Suprapubic skin (tissue), 4 donors: Measurements from ENCODE around the gene GKN2. TPM values are rescaled to one million over a fixed set of nuclear protein-coding genes. Genes with fewer than 3 reads are reported as not detected.

ENCODE experiments used
- DNase-seq, 2 donors: peaks; one replicate each; pipeline ENCODE4 v3.0.0-alpha.2; 2019; ENCODE audit warnings: low spot score in 2 of 2
- H3K27ac ChIP-seq: fragments of 200-600 bp; sonication (generic); one replicate; pipeline ENCODE4 v1.5.1; 2019
- H3K27me3 ChIP-seq: fragments of 200-600 bp; sonication (generic); one replicate; pipeline ENCODE4 v1.5.1; 2019
- H3K36me3 ChIP-seq: fragments of 200-600 bp; sonication (generic); one replicate; pipeline ENCODE4 v1.5.1; 2019
- H3K4me1 ChIP-seq: fragments of 200-600 bp; sonication (generic); one replicate; pipeline ENCODE4 v1.5.1; 2019
- H3K4me3 ChIP-seq: fragments of 200-600 bp; sonication (generic); one replicate; pipeline ENCODE4 v1.5.1; 2019; ENCODE audit warnings: mild to moderate bottlenecking
- H3K9me3 ChIP-seq: fragments of 200-600 bp; sonication (generic); one replicate; pipeline ENCODE4 v1.5.1; 2019
- EP300 ChIP-seq: sonication (generic); formaldehyde crosslinking; IDR thresholded peaks from one replicate; pipeline ENCODE4 v1.6.1; 2017; ENCODE audit warnings: antibody characterized with exemption
- POLR2A ChIP-seq, 2 donors: fragments of 450-650 bp; IDR thresholded peaks; one replicate each; pipeline ENCODE4 v1.6.1; 2017; ENCODE audit warnings: antibody characterized with exemption in 2 of 2, mild to moderate bottlenecking in 2 of 2, moderate library complexity in 2 of 2
- POLR2AphosphoS5 ChIP-seq, 3 donors: sonication (generic); formaldehyde crosslinking; IDR thresholded peaks; one replicate each; pipeline ENCODE4 v1.6.1; 2017; ENCODE audit warnings: antibody characterized with exemption in 3 of 3
- WGBS: methylation state at CpG from one replicate; pipeline ENCODE4 v1.1.5; 2018; 5-methylcytosine and 5-hydroxymethylcytosine counted together
- total RNA-seq, 4 donors: library from RNA; depleted of rRNA; stranded (reverse); fragments of >200 nt; gene quantifications; one replicate each; pipeline ENCODE4 v1.1.0, GENCODE V29; 2016
- TF ChIP-seq, protein P1 (sequence below), 2 donors: fragments of 200-600 bp in 1 of 2; fragments of 450-650 bp in 1 of 2; sonication (generic) in 1 of 2; IDR thresholded peaks; one replicate each; pipeline ENCODE4 v1.5.1; 2016 to 2019; ENCODE audit warnings: antibody characterized with exemption in 2 of 2, mild to moderate bottlenecking in 1 of 2, moderate library complexity in 1 of 2

GKN2 gene
- total RNA-seq, 4 donors from 2014 or later = not detected

DNA sequence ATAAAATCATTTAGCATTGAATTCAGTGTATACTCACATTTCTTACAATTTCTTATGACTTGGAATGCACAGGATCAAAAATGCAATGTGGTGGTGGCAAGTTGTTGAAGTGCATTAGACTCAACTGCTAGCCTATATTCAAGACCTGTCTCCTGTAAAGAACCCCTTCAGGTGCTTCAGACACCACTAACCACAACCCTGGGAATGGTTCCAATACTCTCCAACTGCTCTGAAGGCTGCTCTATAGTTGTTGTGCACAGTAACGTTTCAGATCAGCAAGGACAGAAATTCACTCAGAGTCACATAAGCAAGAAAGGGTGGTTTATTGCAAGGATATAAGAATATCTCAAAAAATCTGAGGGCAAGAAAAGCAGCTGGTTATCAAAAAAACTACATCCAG is 28.3 kb upstream of the GKN2 start:
- H3K27me3 ChIP-seq = peaks cover 3% of the 10 kb centered on the region
- H3K27ac ChIP-seq = no peak overlapping the region
- H3K36me3 ChIP-seq = no peaks in the 10 kb centered on the region
- H3K9me3 ChIP-seq = no peaks in the 10 kb centered on the region
- DNase-seq = no peak
- H3K4me1 ChIP-seq = no peaks in the 10 kb centered on the region
- TF ChIP-seq EP300 (no peak), POLR2A (IDR thresholded peaks at IDR 0.05) (no peak), POLR2AphosphoS5 (IDR thresholded peaks at IDR 0.05) (no peak)
- TF ChIP-seq, protein P1, sequence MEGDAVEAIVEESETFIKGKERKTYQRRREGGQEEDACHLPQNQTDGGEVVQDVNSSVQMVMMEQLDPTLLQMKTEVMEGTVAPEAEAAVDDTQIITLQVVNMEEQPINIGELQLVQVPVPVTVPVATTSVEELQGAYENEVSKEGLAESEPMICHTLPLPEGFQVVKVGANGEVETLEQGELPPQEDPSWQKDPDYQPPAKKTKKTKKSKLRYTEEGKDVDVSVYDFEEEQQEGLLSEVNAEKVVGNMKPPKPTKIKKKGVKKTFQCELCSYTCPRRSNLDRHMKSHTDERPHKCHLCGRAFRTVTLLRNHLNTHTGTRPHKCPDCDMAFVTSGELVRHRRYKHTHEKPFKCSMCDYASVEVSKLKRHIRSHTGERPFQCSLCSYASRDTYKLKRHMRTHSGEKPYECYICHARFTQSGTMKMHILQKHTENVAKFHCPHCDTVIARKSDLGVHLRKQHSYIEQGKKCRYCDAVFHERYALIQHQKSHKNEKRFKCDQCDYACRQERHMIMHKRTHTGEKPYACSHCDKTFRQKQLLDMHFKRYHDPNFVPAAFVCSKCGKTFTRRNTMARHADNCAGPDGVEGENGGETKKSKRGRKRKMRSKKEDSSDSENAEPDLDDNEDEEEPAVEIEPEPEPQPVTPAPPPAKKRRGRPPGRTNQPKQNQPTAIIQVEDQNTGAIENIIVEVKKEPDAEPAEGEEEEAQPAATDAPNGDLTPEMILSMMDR (IDR thresholded peaks at IDR 0.05) = no peak
- 74% methylated on average over 1 of the region's 1 CpG for WGBS
- no peak overlapping the region for H3K4me3 ChIP-seq

DNA sequence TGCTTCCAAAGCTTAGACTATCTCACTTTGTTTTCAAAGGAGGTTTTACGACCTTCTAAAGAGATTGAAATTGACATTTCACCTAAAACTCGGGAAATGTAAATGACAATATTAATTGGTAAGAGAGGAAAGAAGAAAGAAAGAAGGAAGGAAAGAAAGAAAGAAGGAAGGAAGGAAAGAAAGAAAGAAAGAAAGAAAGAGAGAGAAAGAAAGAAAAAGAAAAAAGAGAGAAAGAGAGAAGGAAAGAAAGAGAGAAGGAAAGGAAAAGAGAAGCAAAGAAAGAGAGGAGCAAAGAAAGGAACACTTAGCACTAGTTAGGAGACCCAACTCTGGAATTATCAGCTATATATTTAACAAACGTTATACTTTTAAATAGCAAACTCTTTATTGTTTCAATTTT is 25.4 kb upstream of the GKN2 start:
- WGBS = 82% methylated on average over 3 of the region's 3 CpGs
- peaks cover 3% of the 10 kb centered on the region for H3K27me3 ChIP-seq
- no peak for DNase-seq
- H3K4me3 ChIP-seq = no peak overlapping the region
- no peaks in the 10 kb centered on the region for H3K36me3 ChIP-seq
- no peak overlapping the region for H3K27ac ChIP-seq
- H3K4me1 ChIP-seq = no peaks in the 10 kb centered on the region
- no peak for TF ChIP-seq EP300
- TF ChIP-seq POLR2A (IDR thresholded peaks at IDR 0.05) = no peak
- no peak for TF ChIP-seq POLR2AphosphoS5 (IDR thresholded peaks at IDR 0.05)
- H3K9me3 ChIP-seq = no peaks in the 10 kb centered on the region

DNA sequence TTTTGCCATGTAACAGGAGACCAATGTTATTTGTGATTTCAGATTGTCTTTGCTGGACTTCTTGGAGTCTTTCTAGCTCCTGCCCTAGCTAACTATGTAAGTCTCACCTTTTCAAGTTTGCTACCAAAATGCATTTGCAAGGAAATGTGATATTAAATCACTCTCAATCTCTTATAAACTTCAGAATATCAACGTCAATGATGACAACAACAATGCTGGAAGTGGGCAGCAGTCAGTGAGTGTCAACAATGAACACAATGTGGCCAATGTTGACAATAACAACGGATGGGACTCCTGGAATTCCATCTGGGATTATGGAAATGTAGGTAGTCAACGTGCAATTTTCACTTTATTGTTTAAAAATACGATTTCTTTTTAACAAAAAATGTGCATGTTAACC is 24.8 kb upstream of the GKN2 start:
- no peak for DNase-seq
- TF ChIP-seq POLR2A (IDR thresholded peaks at IDR 0.05) (no peak), POLR2AphosphoS5 (IDR thresholded peaks at IDR 0.05) (no peak), EP300 (no peak)
- TF ChIP-seq, protein P1 (IDR thresholded peaks at IDR 0.05) = no peak
- Histone ChIP-seq H3K4me1 (no peaks in the 10 kb centered on the region), H3K27ac (no peak overlapping the region), H3K27me3 (peaks cover 3% of the 10 kb centered on the region), H3K4me3 (no peak overlapping the region), H3K36me3 (no peaks in the 10 kb centered on the region), H3K9me3 (no peaks in the 10 kb centered on the region)
- WGBS = 86% methylated on average over 4 of the region's 4 CpGs

DNA sequence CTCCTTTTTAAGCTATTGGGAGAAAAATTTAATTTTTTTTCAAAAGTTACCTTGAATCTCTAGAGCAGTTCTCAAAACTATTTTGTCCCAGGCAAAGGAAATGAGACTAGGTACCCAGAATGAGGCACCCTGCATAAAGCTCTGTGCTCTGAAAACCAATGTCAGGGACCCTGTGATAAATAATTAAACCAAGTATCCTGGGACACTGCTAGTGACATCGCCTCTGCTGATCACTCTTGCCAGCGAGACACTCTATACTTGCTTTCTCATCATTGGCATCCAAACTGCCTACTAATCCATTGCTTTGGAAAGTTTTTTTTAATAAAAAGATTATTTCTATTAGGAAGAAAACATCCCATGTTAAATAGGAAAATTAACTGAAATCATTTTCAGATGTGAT is 23.2 kb upstream of the GKN2 start:
- Histone ChIP-seq H3K27me3 (peaks cover 3% of the 10 kb centered on the region), H3K36me3 (no peaks in the 10 kb centered on the region), H3K27ac (no peak overlapping the region), H3K4me1 (no peaks in the 10 kb centered on the region), H3K9me3 (no peaks in the 10 kb centered on the region), H3K4me3 (no peak overlapping the region)
- DNase-seq = no peak
- WGBS = 94% methylated on average over 2 of the region's 2 CpGs
- TF ChIP-seq EP300 (no peak), POLR2AphosphoS5 (IDR thresholded peaks at IDR 0.05) (no peak), POLR2A (IDR thresholded peaks at IDR 0.05) (no peak)
- TF ChIP-seq, protein P1 (IDR thresholded peaks at IDR 0.05) = no peak

DNA sequence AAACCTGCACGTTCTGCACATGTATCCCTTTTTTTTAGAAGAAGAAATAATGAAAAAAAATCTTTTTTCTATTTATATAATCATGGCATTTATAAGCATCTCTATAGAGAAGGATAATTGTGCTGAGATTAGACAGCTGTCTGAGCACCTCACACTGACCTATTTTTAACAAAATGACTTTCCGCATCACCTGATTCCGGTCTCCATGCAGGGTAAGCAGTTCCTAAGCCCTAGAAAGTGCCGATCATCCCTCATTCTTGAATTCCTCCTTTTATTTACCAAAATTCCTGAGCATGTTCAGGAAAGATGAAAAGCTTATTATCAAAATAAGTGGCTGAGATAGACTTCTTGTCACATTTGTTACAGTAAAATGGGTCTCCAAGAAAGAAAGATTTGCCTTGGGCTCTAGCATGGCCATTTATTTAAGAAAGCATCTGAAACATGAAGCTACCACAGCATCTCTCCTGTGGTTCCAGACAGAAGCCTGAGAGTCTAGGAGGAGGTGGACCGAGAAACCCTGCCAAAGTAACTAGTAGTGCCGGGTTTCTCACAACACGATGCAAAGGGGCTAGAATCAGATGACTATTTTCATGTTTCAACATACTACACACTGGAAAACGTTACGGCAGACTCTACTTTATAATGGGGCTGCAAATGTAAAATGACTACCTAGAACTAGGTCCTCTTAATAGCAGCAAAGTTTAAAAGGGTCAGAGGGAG is 22.4 kb upstream of the GKN2 start:
- Histone ChIP-seq H3K4me1 (no peaks in the 10 kb centered on the region), H3K9me3 (no peaks in the 10 kb centered on the region), H3K36me3 (no peaks in the 10 kb centered on the region), H3K27me3 (peaks cover 3% of the 10 kb centered on the region), H3K4me3 (no peak overlapping the region), H3K27ac (no peak overlapping the region)
- 76% methylated on average over 9 of the region's 9 CpGs for WGBS
- DNase-seq = no peak
- TF ChIP-seq EP300 (no peak), POLR2A (IDR thresholded peaks at IDR 0.05) (no peak), POLR2AphosphoS5 (IDR thresholded peaks at IDR 0.05) (no peak)
- TF ChIP-seq, protein P1 (IDR thresholded peaks at IDR 0.05) = no peak
